Kidney (tissue), 14 donors: ENCODE results near the gene DIP2A. TPM values are rescaled to one million over a fixed set of nuclear protein-coding genes. Genes with fewer than 3 reads are reported as not detected.

Source experiments
- DNase-seq, 5 donors: peaks; one replicate each; pipeline ENCODE4 v3.0.0-alpha.2; 2013 to 2020
- FAIRE-seq: peaks from 2 replicates; lab custom pipeline; 2012; peaks lifted over from hg19 to GRCh38; lab: Jason Lieb, UNC
- H3K27ac ChIP-seq, 2 donors: one replicate each; pipeline ENCODE4 v1.7.0; 2013; ENCODE audit warnings: low read depth in 2 of 2, low read length in 2 of 2, inconsistent platforms in 1 of 2
- H3K27me3 ChIP-seq: one replicate; pipeline ENCODE4 v1.7.1; 2013; ENCODE audit warnings: low read length, inconsistent platforms; ENCODE audit not compliant: control insufficient read depth, insufficient read depth
- H3K36me3 ChIP-seq, 3 donors: one replicate each; pipeline versions ENCODE4 v1.7.0 to v1.7.1; 2013; ENCODE audit warnings: low read length in 3 of 3, control low read depth in 1 of 3, inconsistent platforms in 1 of 3; ENCODE audit not compliant: insufficient read depth in 3 of 3, control insufficient read depth in 2 of 3
- H3K4me1 ChIP-seq, 3 donors: one replicate each; pipeline versions ENCODE4 v1.7.0 to v1.7.1; 2013; ENCODE audit warnings: low read length in 3 of 3, inconsistent platforms in 1 of 3, low read depth in 1 of 3; ENCODE audit not compliant: control insufficient read depth in 2 of 3, insufficient read depth in 2 of 3
- H3K4me3 ChIP-seq, 3 donors: one replicate each; pipeline versions ENCODE4 v1.7.0 to v1.8.1; 2013; ENCODE audit warnings: low read length in 3 of 3, control low read depth in 1 of 3, inconsistent platforms in 1 of 3
- H3K9ac ChIP-seq, 3 donors: one replicate each; pipeline versions ENCODE4 v1.7.0 to v1.7.1; 2013; ENCODE audit warnings: low read length in 3 of 3, control low read depth in 1 of 3, inconsistent platforms in 1 of 3
- H3K9me3 ChIP-seq, 3 donors: one replicate each; pipeline versions ENCODE4 v1.7.0 to v1.7.1; 2013; ENCODE audit warnings: low read length in 3 of 3, control low read depth in 1 of 3, inconsistent platforms in 1 of 3; ENCODE audit not compliant: control insufficient read depth in 2 of 3, insufficient read depth in 1 of 3
- intact Hi-C: fragments of 100-400 bp; cut with DNase I; formaldehyde crosslinking; loops from one replicate; pipeline ENCODE4 v1.11.1; 2022
- polyA plus RNA-seq: library from polyadenylated mRNA; stranded (reverse); fragments of 350-450 nt; fragmentation: Illumina TruSeq; extraction: RNeasy Lipid Tissue Mini Kit (QIAGEN cat#74804); gene quantifications from one replicate; pipeline ENCODE4 v1.2.3, GENCODE V29; 2014; ENCODE audit warnings: low read depth, low replicate concordance; ENCODE audit not compliant: insufficient read depth
- total RNA-seq: library from RNA; stranded (reverse); fragmentation: NEBNext Ultra II Directional; extraction: Animal tissue kit (Norgen Biotek cat#: 25700); gene quantifications from one replicate; pipeline ENCODE4 v1.2.1, GENCODE V29; 2021
- TF ChIP-seq, protein P1 (sequence below): IDR thresholded peaks from 3 replicates; pipeline ENCODE4 v1.5.1; 2012; ENCODE audit warnings: mild to moderate bottlenecking, moderate library complexity, borderline replicate concordance; ENCODE audit not compliant: insufficient read depth; ENCODE audit errors: extremely low read depth
- donor health status: control.
- donor health status: control.
- donor health status: control.
- donor health status: control.
- donor health status: control.
- donor health status: DM: yes; HTN: yes; CAD: no.
- donor health status: Normal renal cell carcinoma (clear cell type).

Gene DIP2A
- total and polyA plus RNA-seq, 2 donors from 2014 or later = 8.7 to 36.5 TPM

DNA sequence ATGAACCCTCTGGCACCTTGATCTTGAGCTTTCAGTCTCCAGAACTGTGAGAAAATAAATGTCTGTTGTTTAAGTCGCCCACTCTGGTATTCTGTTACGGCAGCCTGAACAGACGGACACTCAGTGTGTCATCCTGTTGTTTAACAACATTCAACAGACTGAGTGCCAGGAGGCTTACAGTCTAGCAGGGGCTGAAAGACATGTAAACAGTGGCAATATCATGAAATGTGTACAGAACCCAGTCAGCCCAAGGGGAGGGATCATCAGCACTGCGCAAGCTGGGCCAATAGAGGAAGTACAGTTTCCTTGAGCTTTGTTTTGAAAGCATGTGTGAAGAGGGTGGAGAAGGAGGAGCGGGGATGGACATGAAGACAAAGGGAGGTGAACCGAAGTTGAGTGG lies 13.6 kb downstream of the DIP2A start:
- intact Hi-C loops = no loop called here
- Histone ChIP-seq H3K4me3 (no peak overlapping the region), H3K4me1 (peaks cover 0 to 2% (median 0%) of the 10 kb centered on the region in 3 donors), H3K27ac (no peak overlapping the region), H3K9me3 (no peaks in the 10 kb centered on the region), H3K36me3 (no peaks in the 10 kb centered on the region), H3K9ac (no peak overlapping the region), H3K27me3 (no peaks in the 10 kb centered on the region)
- no peak for FAIRE-seq
- TF ChIP-seq, protein P1, sequence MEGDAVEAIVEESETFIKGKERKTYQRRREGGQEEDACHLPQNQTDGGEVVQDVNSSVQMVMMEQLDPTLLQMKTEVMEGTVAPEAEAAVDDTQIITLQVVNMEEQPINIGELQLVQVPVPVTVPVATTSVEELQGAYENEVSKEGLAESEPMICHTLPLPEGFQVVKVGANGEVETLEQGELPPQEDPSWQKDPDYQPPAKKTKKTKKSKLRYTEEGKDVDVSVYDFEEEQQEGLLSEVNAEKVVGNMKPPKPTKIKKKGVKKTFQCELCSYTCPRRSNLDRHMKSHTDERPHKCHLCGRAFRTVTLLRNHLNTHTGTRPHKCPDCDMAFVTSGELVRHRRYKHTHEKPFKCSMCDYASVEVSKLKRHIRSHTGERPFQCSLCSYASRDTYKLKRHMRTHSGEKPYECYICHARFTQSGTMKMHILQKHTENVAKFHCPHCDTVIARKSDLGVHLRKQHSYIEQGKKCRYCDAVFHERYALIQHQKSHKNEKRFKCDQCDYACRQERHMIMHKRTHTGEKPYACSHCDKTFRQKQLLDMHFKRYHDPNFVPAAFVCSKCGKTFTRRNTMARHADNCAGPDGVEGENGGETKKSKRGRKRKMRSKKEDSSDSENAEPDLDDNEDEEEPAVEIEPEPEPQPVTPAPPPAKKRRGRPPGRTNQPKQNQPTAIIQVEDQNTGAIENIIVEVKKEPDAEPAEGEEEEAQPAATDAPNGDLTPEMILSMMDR = no peak
- no peak for DNase-seq

DNA sequence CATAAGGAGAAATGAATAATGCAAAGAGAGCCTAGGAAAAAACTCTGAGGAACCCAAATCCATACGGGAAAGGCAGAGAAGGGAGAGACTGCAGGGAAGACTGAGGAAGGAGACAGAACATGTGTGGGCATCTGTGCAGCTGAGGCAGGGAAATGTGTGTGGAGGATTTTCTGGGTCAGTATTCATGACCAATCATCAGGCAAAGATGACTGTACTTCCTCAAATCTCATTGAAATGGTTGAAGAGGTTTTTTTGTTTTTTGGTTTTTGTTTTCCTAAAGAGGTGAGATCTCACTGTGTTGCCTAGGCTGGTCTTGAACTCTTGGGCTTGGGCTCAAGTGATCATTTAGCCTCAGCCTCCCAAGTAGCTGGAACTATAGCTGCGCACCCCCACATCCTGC lies 15.7 kb downstream of the DIP2A start:
- no peak overlapping the region for H3K4me3 ChIP-seq

DNA sequence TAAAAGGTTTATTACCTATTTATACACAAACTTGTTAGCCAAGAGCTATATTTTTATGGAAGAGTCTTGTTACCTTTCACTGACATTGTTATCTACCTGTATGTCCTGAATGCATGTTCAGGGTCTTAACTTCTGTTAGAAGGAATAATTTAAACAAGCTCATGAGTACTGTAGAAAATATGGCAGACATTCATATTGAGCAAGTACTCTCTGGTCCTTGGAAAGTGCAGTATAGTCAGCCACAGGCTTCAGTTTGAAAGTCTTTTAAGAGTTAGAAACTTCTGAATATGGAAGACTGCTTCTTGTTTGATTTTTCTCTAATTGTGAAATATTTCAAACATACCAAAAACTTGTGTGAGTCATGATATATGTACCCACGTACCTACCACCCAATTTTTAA lies 16.6 kb downstream of the DIP2A start:
- no peaks in the 10 kb centered on the region for H3K9me3 ChIP-seq
- intact Hi-C loops = no loop called here
- H3K36me3 ChIP-seq = no peaks in the 10 kb centered on the region
- H3K4me3 ChIP-seq = no peak overlapping the region
- H3K9ac ChIP-seq = no peak overlapping the region
- TF ChIP-seq, protein P1 = no peak
- no peak for FAIRE-seq
- no peaks in the 10 kb centered on the region for H3K27me3 ChIP-seq
- no peak for DNase-seq
- H3K27ac ChIP-seq = no peak overlapping the region
- H3K4me1 ChIP-seq = peaks cover 0 to 2% (median 0%) of the 10 kb centered on the region in 3 donors

More for the DNA sequence above, 15.7 kb downstream of the DIP2A start:
- FAIRE-seq (no peak), DNase-seq (no peak)
- TF ChIP-seq, protein P1 = no peak
- Histone ChIP-seq H3K36me3 (no peaks in the 10 kb centered on the region), H3K4me1 (peaks cover 0 to 2% (median 0%) of the 10 kb centered on the region in 3 donors), H3K27ac (no peak overlapping the region), H3K9me3 (no peaks in the 10 kb centered on the region), H3K27me3 (no peaks in the 10 kb centered on the region), H3K9ac (no peak overlapping the region)
- intact Hi-C loops = no loop called here

DNA sequence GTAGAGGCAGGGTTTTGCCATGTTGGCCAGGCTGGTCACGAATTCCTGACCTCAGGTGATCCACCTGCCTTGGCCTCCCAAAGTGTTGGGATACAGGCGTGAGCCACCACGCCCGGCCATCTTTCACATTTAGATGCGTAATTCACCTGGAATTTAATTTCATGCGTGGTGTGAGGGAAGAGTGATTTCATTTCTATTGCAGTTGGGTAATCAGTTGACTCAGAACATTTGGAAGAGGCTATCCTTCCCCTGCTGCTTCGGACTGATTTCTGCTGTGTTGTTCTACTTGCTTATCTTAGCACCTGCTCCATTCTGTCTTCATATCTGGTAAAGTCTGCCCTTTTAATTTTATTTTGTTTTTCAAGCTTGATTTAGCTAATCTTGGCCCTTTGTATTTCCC lies 19.1 kb downstream of the DIP2A start:
- Histone ChIP-seq H3K4me1 (no peaks in the 10 kb centered on the region), H3K4me3 (no peak overlapping the region), H3K27ac (no peak overlapping the region), H3K9me3 (no peaks in the 10 kb centered on the region), H3K9ac (no peak overlapping the region), H3K36me3 (no peaks in the 10 kb centered on the region), H3K27me3 (no peaks in the 10 kb centered on the region)
- FAIRE-seq (no peak), DNase-seq (no peak)
- intact Hi-C loops = no loop called here
- TF ChIP-seq, protein P1 = no peak
